GF-D8 (cell line): ENCODE results near the gene TRPM7.
"Not testable (repeated sequence)": the region's sequence is repeated elsewhere in the genome, so short reads cannot be mapped to it uniquely, and the experiment has no call there.

Experiments
- DNase-seq: peaks from one replicate; lab custom pipeline; 2025; lab: John Stamatoyannopoulos, UW

TRPM7 gene

GRCh38 chr15:50686469-50687301 is at the start of gene TRPM7:
TRPM7 (minus strand) TSS chr15:50686797; CDS start chr15:50686533, 264 bp downstream.
- DNase-seq, result peak; percentile 33

GRCh38 chr15:50735156-50735555 is 48.6 kb upstream of the TRPM7 start:
- DNase-seq, result no peak

- no peak for DNase-seq
Observed at GRCh38 chr15:50726315-50726714, 39.7 kb upstream of the TRPM7 start.

- DNase-seq, result no peak
Observed at GRCh38 chr15:50718700-50719125, 32.1 kb upstream of the TRPM7 start.

GRCh38 chr15:50712018-50712417 is 25.4 kb upstream of the TRPM7 start:
- no peak for DNase-seq

- no peak for DNase-seq
Observed at GRCh38 chr15:50710585-50710984, 24.0 kb upstream of the TRPM7 start.

- DNase-seq, result no peak
Observed at GRCh38 chr15:50707878-50708427, 21.4 kb upstream of the TRPM7 start.

- no peak for DNase-seq
Observed at GRCh38 chr15:50702762-50703334, 16.3 kb upstream of the TRPM7 start.

- no peak for DNase-seq
Observed at GRCh38 chr15:50698101-50698500, 11.5 kb upstream of the TRPM7 start.

- DNase-seq, result no peak
Observed at GRCh38 chr15:50697109-50697797, 10.7 kb upstream of the TRPM7 start.

- DNase-seq, result not testable (repeated sequence)
Observed at GRCh38 chr15:50694634-50695165, 8.1 kb upstream of the TRPM7 start.

GRCh38 chr15:50687302-50687902 is 805 bp upstream of the TRPM7 start:
- no peak for DNase-seq

- peak; percentile 6 for DNase-seq
Observed at GRCh38 chr15:50685976-50686468, 575 bp downstream of the TRPM7 start.

- DNase-seq, result no peak
Observed at GRCh38 chr15:50685191-50685975, 1.2 kb downstream of the TRPM7 start.

- DNase-seq, result no peak
Observed at GRCh38 chr15:50681467-50681866, 5.1 kb downstream of the TRPM7 start.

- no peak for DNase-seq
Observed at GRCh38 chr15:50676799-50677483, 9.7 kb downstream of the TRPM7 start.

GRCh38 chr15:50675535-50676144 is 11.0 kb downstream of the TRPM7 start:
- DNase-seq, result no peak

- DNase-seq, result no peak
Observed at GRCh38 chr15:50670115-50670514, 16.5 kb downstream of the TRPM7 start.

GRCh38 chr15:50669611-50670010 is 17.0 kb downstream of the TRPM7 start:
- no peak for DNase-seq

- no peak for DNase-seq
Observed at GRCh38 chr15:50665938-50666337, 20.7 kb downstream of the TRPM7 start.
